SU-DHL-6 (cell line): ENCODE data around the gene PITPNM3.

Experiments
- CTCF ChIP-seq: fragments of 200-600 bp; sonication (generic); IDR thresholded peaks from one replicate; pipeline ENCODE4 v1.5.1; 2017; ENCODE audit warnings: antibody characterized with exemption, mild to moderate bottlenecking, low read length, moderate library complexity; ENCODE audit not compliant: insufficient read depth, poor library complexity, severe bottlenecking
- EZH2phosphoT487 ChIP-seq: fragments of 200-600 bp; sonication (generic), shearing (Covaris generic); conservative IDR thresholded peaks from 2 replicates; pipeline ENCODE4 v1.6.1; 2018; ENCODE audit warnings: mild to moderate bottlenecking, antibody characterized with exemption, low read length, moderate library complexity, mixed read lengths

- TF ChIP-seq CTCF (no peak), EZH2phosphoT487 (no peak)
These were observed 109.7 kb downstream of the PITPNM3 start for GRCh38 chr17:6446516-6447100.
